Uterus (tissue), 2 donors: Measurements from ENCODE around the gene PDP2.

Experiments
- CTCF ChIP-seq, 4 experiments: fragments of 200-600 bp in 2 of 4; fragments of 450-650 bp in 2 of 4; sonication (generic) in 2 of 4; IDR thresholded peaks; one replicate each; pipeline ENCODE4 v1.5.1; 2016 to 2019; ENCODE audit warnings: antibody characterized with exemption in 4 of 4, mild to moderate bottlenecking in 2 of 4, moderate library complexity in 1 of 4
- POLR2A ChIP-seq, 2 donors: fragments of 450-650 bp; IDR thresholded peaks; one replicate each; pipeline ENCODE4 v1.6.1; 2016; ENCODE audit warnings: antibody characterized with exemption in 2 of 2, mild to moderate bottlenecking in 1 of 2, moderate library complexity in 1 of 2

- TF ChIP-seq CTCF (IDR thresholded peaks at IDR 0.05) (no peak), POLR2A (IDR thresholded peaks at IDR 0.05) (no peak)
Observed at GRCh38 chr16:66904428-66904845, 24.1 kb downstream of the PDP2 start.
